SK-N-SH (cell line): ENCODE measurements around the gene CD274. TPM values are rescaled to one million over a fixed set of nuclear protein-coding genes. Genes with fewer than 3 reads are reported as not detected.

ENCODE experiments used
- CTCF ChIA-PET: fragments of 300-600, 350-600 bp; formaldehyde crosslinking; extraction: SDS; loops from one replicate; lab custom pipeline; 2021; lab: Yijun Ruan, JAX
- POLR2A ChIA-PET: fragments of 350-600 bp; sonication (Branson Sonifier 250); formaldehyde crosslinking; extraction: SDS; loops from one replicate; lab custom pipeline; 2020; ENCODE audit warnings: antibody characterized with exemption, inconsistent platforms; lab: Yijun Ruan, JAX
- DNase-seq: peaks from one replicate; pipeline ENCODE4 v3.0.0; 2012
- H2AFZ ChIP-seq: fragments of 200-600 bp; sonication (generic); 2 replicates; pipeline ENCODE4 v1.8.1; 2016; ENCODE audit warnings: antibody characterized with exemption, mild to moderate bottlenecking, low read depth
- H3F3A ChIP-seq: fragments of 200-600 bp; sonication (generic); replicated peaks from 2 replicates; pipeline ENCODE3; 2016; ENCODE audit warnings: antibody characterized with exemption, mild to moderate bottlenecking; ENCODE audit not compliant: insufficient read depth
- H3K27ac ChIP-seq, 2 experiments: fragments of 200-500 bp in 1 of 2; fragments of 200-600 bp in 1 of 2; sonication (Bioruptor generic) in 1 of 2; sonication (generic), shearing (Covaris generic) in 1 of 2; 2 replicates each; pipeline versions ENCODE4 v1.5.1 to v1.6.1; 2014 to 2016; ENCODE audit warnings: low read depth in 2 of 2, inconsistent platforms in 1 of 2, low read length in 1 of 2, mild to moderate bottlenecking in 1 of 2, mixed read lengths in 1 of 2
- H3K27me3 ChIP-seq: fragments of 200-600 bp; sonication (generic), shearing (Covaris generic); 2 replicates; pipeline ENCODE4 v1.6.1; 2016; ENCODE audit warnings: mixed run types; ENCODE audit not compliant: insufficient read depth
- H3K36me3 ChIP-seq, 2 experiments: fragments of 200-500 bp in 1 of 2; fragments of 200-600 bp in 1 of 2; sonication (Bioruptor generic) in 1 of 2; sonication (generic) in 1 of 2; replicated peaks in 1 of 2; 2 replicates each; pipeline versions ENCODE3 to v1.5.1; 2014 to 2016; ENCODE audit warnings: low read length in 1 of 2, mild to moderate bottlenecking in 1 of 2; ENCODE audit not compliant: insufficient read depth in 2 of 2, control insufficient read depth in 1 of 2
- H3K4me1 ChIP-seq, 2 experiments: fragments of 200-500 bp in 1 of 2; fragments of 200-600 bp in 1 of 2; sonication (Bioruptor generic) in 1 of 2; sonication (generic), shearing (Covaris generic) in 1 of 2; 2 replicates each; pipeline versions ENCODE4 v1.5.1 to v1.6.1; 2014 to 2016; ENCODE audit warnings: low read depth in 1 of 2, low read length in 1 of 2, mixed run types in 1 of 2; ENCODE audit not compliant: insufficient read depth in 2 of 2, control insufficient read depth in 1 of 2
- H3K4me2 ChIP-seq: fragments of 200-600 bp; sonication (generic), shearing (Covaris generic); 2 replicates; pipeline ENCODE4 v1.6.1; 2017; ENCODE audit warnings: mixed run types
- H3K4me3 ChIP-seq, 2 experiments: fragments of 200-500 bp in 1 of 2; fragments of 200-600 bp in 1 of 2; sonication (Bioruptor generic) in 1 of 2; sonication (generic), shearing (Covaris generic) in 1 of 2; 2 replicates each; pipeline versions ENCODE4 v1.5.1 to v1.8.1; 2014 to 2016; ENCODE audit warnings: low read depth in 2 of 2, inconsistent platforms in 1 of 2, low read length in 1 of 2, mild to moderate bottlenecking in 1 of 2, mixed read lengths in 1 of 2, moderate library complexity in 1 of 2
- H3K79me2 ChIP-seq: fragments of 200-600 bp; sonication (generic); 2 replicates; pipeline ENCODE4 v1.8.1; 2017; ENCODE audit warnings: mild to moderate bottlenecking; ENCODE audit not compliant: insufficient read depth
- H3K9ac ChIP-seq: fragments of 200-600 bp; sonication (generic); 2 replicates; pipeline ENCODE4 v1.6.1; 2017; ENCODE audit warnings: mixed run types
- H3K9me2 ChIP-seq: fragments of 200-600 bp; sonication (generic); 2 replicates; pipeline ENCODE4 v1.6.1; 2017; ENCODE audit warnings: mixed run types
- H3K9me3 ChIP-seq: fragments of 200-600 bp; sonication (generic); 2 replicates; pipeline ENCODE4 v1.6.1; 2017; ENCODE audit warnings: mixed run types, mild to moderate bottlenecking, moderate library complexity
- H4K20me1 ChIP-seq: fragments of 200-600 bp; sonication (generic); 2 replicates; pipeline ENCODE4 v1.6.1; 2017; ENCODE audit warnings: mild to moderate bottlenecking, mixed run types; ENCODE audit not compliant: insufficient read depth
- CHD2 ChIP-seq: fragments of 150-350 bp; IDR thresholded peaks from 2 replicates; pipeline ENCODE4 v1.6.1; 2018; ENCODE audit warnings: low read length; ENCODE audit not compliant: partially characterized antibody
- FOXM1 ChIP-seq: IDR thresholded peaks from 2 replicates; pipeline ENCODE4 v1.4.0; 2012; ENCODE audit warnings: low read depth, mild to moderate bottlenecking
- GABPA ChIP-seq: IDR thresholded peaks from 2 replicates; pipeline ENCODE4 v1.4.0; 2012; ENCODE audit warnings: low read depth, mild to moderate bottlenecking
- GATA2 ChIP-seq: sonication (generic); formaldehyde crosslinking; IDR thresholded peaks from 2 replicates; pipeline ENCODE4 v1.5.0; 2020; ENCODE audit warnings: mild to moderate bottlenecking, missing genetic modification reagents
- IRF3 ChIP-seq: fragments of 150-350 bp; IDR thresholded peaks from 2 replicates; pipeline ENCODE4 v1.6.1; 2016; ENCODE audit warnings: mild to moderate bottlenecking, low read depth, low read length
- JUND ChIP-seq: IDR thresholded peaks from 2 replicates; pipeline ENCODE4 v1.4.0; 2012
- NFIC ChIP-seq: IDR thresholded peaks from 2 replicates; pipeline ENCODE4 v1.4.0; 2012; ENCODE audit warnings: borderline replicate concordance
- NRF1 ChIP-seq: IDR thresholded peaks from 2 replicates; pipeline ENCODE4 v1.6.1; 2012; ENCODE audit warnings: low read depth, mild to moderate bottlenecking, low read length
- RXRA ChIP-seq: IDR thresholded peaks from 2 replicates; pipeline ENCODE4 v1.4.0; 2012; ENCODE audit warnings: low read depth, mild to moderate bottlenecking, borderline replicate concordance
- SMC3 ChIP-seq: IDR thresholded peaks from 2 replicates; pipeline ENCODE4 v1.6.1; 2012; ENCODE audit warnings: low read depth, low read length, improper control_type of control experiment
- TAF1 ChIP-seq: IDR thresholded peaks from 2 replicates; pipeline ENCODE4 v1.6.1; 2012; ENCODE audit warnings: low read depth, mild to moderate bottlenecking, low read length, moderate library complexity, borderline replicate concordance
- WGBS: methylation state at CpG from one replicate; pipeline ENCODE4 v1.1.6; 2017; ENCODE audit warnings: low lambda C conversion rate; 5-methylcytosine and 5-hydroxymethylcytosine counted together
- polyA plus RNA-seq, 3 experiments: library from polyadenylated mRNA; depleted of rRNA; stranded (reverse); fragments of >200 nt; gene quantifications; 2 replicates each; pipeline ENCODE4 v1.2.3, GENCODE V29; 2012
- TF ChIP-seq, protein P1 (sequence below): IDR thresholded peaks from 2 replicates; pipeline ENCODE4 v1.4.0; 2012; ENCODE audit warnings: low read depth, borderline replicate concordance
- TF ChIP-seq, protein P2 (sequence below): fragments of 200-600 bp; sonication (generic); IDR thresholded peaks from 2 replicates; pipeline ENCODE4 v1.6.1; 2017; ENCODE audit warnings: antibody characterized with exemption, mild to moderate bottlenecking, moderate library complexity
- TF ChIP-seq, protein P3 (sequence below): IDR thresholded peaks from 2 replicates; pipeline ENCODE4 v1.4.0; 2012; ENCODE audit warnings: low read depth, borderline replicate concordance

CD274 gene
- polyA plus RNA-seq, 1 of the 3 experiments (the other 2 are of a cell fraction): 25.8 TPM

- TF ChIP-seq IRF3 (no peak), FOXM1 (no peak)
- TF ChIP-seq, protein P1, sequence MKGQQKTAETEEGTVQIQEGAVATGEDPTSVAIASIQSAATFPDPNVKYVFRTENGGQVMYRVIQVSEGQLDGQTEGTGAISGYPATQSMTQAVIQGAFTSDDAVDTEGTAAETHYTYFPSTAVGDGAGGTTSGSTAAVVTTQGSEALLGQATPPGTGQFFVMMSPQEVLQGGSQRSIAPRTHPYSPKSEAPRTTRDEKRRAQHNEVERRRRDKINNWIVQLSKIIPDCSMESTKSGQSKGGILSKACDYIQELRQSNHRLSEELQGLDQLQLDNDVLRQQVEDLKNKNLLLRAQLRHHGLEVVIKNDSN: no peak
Measured at GRCh38 chr9:5483306-5483705, 33.0 kb downstream of the CD274 start (continued).

DNA sequence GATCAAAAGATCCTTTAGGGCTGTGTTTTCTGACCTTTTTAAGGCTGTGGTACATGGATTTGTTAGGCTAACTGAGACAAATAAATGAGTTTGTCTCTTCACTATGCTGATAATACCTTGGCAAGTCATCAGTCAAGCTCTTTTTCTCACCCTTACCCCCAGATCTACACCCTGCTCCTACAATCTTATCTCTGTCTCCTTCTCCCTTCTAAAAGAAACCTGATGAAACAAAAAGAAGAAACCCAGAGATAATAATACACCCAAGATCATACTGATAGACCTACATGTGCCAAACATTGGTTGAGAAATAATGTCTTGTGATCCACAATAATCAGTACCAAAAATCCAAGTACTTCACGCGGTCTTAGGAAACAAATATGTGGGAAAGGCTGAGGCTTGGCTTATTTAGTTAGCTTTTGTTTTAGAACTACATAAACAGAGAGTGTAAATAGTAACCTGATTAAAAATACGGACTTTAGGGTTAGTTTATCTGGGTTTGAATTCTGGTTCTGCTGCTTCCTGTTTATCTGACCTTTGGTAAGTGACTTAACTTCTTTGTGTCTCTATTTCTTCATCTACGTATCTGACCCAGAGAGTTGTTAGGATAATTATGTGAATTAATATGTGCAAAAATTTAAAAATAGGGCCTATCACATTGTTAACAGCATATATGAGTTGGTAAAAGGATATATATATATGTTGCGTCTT, 35.2 kb downstream of the CD274 start:
- H3K36me3 ChIP-seq: no peaks in the 10 kb centered on the region
- H4K20me1 ChIP-seq: no peaks in the 10 kb centered on the region
- TF ChIP-seq GABPA: no peak
- TF ChIP-seq JUND: no peak
- no peak for TF ChIP-seq NFIC
- no peak for TF ChIP-seq GATA2
- no peak for TF ChIP-seq CHD2
- no peak for TF ChIP-seq TAF1
- TF ChIP-seq, protein P2, sequence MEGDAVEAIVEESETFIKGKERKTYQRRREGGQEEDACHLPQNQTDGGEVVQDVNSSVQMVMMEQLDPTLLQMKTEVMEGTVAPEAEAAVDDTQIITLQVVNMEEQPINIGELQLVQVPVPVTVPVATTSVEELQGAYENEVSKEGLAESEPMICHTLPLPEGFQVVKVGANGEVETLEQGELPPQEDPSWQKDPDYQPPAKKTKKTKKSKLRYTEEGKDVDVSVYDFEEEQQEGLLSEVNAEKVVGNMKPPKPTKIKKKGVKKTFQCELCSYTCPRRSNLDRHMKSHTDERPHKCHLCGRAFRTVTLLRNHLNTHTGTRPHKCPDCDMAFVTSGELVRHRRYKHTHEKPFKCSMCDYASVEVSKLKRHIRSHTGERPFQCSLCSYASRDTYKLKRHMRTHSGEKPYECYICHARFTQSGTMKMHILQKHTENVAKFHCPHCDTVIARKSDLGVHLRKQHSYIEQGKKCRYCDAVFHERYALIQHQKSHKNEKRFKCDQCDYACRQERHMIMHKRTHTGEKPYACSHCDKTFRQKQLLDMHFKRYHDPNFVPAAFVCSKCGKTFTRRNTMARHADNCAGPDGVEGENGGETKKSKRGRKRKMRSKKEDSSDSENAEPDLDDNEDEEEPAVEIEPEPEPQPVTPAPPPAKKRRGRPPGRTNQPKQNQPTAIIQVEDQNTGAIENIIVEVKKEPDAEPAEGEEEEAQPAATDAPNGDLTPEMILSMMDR: no peak
- TF ChIP-seq RXRA: no peak
- no peak for TF ChIP-seq IRF3
- TF ChIP-seq NRF1: no peak
- TF ChIP-seq, protein P3, sequence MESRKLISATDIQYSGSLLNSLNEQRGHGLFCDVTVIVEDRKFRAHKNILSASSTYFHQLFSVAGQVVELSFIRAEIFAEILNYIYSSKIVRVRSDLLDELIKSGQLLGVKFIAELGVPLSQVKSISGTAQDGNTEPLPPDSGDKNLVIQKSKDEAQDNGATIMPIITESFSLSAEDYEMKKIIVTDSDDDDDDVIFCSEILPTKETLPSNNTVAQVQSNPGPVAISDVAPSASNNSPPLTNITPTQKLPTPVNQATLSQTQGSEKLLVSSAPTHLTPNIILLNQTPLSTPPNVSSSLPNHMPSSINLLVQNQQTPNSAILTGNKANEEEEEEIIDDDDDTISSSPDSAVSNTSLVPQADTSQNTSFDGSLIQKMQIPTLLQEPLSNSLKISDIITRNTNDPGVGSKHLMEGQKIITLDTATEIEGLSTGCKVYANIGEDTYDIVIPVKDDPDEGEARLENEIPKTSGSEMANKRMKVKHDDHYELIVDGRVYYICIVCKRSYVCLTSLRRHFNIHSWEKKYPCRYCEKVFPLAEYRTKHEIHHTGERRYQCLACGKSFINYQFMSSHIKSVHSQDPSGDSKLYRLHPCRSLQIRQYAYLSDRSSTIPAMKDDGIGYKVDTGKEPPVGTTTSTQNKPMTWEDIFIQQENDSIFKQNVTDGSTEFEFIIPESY: no peak
- TF ChIP-seq SMC3: no peak
- H3K79me2 ChIP-seq: no peaks in the 10 kb centered on the region
- H3K9me3 ChIP-seq: no peaks in the 10 kb centered on the region
- H3K27me3 ChIP-seq: no peaks in the 10 kb centered on the region
- ChIA-PET CTCF (interaction anchor here (2.3 kb wide), 1 partner anchor 35 kb away, joined by 7 read pairs; the partner anchor contains the start of gene CD274), POLR2A (no interaction called here)
- no peaks in the 10 kb centered on the region for H3F3A ChIP-seq
- H3K4me2 ChIP-seq: no peak overlapping the region
- H3K9me2 ChIP-seq: no peaks in the 10 kb centered on the region
- DNase-seq: no peak
- no peak overlapping the region for H3K4me3 ChIP-seq
- H2AFZ ChIP-seq: no peak overlapping the region
- WGBS: 94% methylated on average over 5 of the region's 5 CpGs
- no peak overlapping the region for H3K27ac ChIP-seq
- no peaks in the 10 kb centered on the region for H3K4me1 ChIP-seq
- H3K9ac ChIP-seq: no peak overlapping the region
